Endothelial cell of umbilical vein (primary cell): Measurements from ENCODE around the gene UBE3D.

ENCODE experiments used
- CTCF ChIP-seq, 2 donors: IDR thresholded peaks; 1 replicate in 1 of 2; 2 replicates in 1 of 2; pipeline ENCODE4 v1.5.1; 2011; ENCODE audit warnings: low read length in 2 of 2, mild to moderate bottlenecking in 2 of 2, moderate library complexity in 2 of 2, control low read depth in 1 of 2, inconsistent platforms in 1 of 2, low read depth in 1 of 2; ENCODE audit not compliant: insufficient read depth in 1 of 2; ENCODE audit errors: extremely low read depth in 1 of 2
- EZH2 ChIP-seq: IDR thresholded peaks from 2 replicates; pipeline ENCODE4 v1.6.1; 2012; ENCODE audit warnings: borderline replicate concordance, low read depth, mild to moderate bottlenecking, moderate library complexity, low read length, inconsistent platforms; ENCODE audit not compliant: severe bottlenecking
- POLR2A ChIP-seq: IDR thresholded peaks from 2 replicates; pipeline ENCODE4 v1.6.1; 2012; ENCODE audit warnings: low read depth, mild to moderate bottlenecking, control low read depth, low read length
- POLR2AphosphoS5 ChIP-seq: IDR thresholded peaks from 2 replicates; pipeline ENCODE4 v1.6.1; 2012; ENCODE audit warnings: low read depth, mild to moderate bottlenecking, control low read depth, low read length, moderate library complexity; ENCODE audit not compliant: insufficient read depth

GRCh38 chr6:83098589-83098988, 32.9 kb upstream of the UBE3D start:
- TF ChIP-seq POLR2AphosphoS5 (no peak), CTCF (IDR thresholded peaks at IDR 0.05; ENCODE audit: extremely low read depth in 1 of 2, insufficient read depth in 1 of 2, low read depth in 1 of 2, low read length in 2 of 2) (no peak), POLR2A (no peak), EZH2 (no peak)
